ENCODE data around the gene CLIC4.

CLIC4 gene

DNA sequence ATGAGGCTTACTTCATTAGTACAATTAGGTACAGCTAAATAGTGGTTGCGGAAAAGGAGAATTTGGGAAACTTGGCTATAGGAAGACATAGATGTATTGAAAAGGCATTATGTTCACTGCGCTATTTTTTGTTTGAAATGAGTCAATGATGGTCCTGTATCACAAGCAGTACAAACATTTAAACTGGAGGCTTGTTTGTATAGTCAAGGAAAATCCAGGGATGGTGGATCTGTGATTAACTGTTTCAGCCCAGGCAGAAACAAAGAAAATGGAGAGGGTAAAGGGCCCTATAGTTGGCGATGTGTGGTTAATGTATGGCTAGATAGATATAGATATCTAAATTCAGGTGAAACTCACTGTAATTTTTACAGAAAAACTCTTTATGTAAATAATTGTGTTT is 79.9 kb downstream of the CLIC4 start:
- DNase-seq = no peak

DNA sequence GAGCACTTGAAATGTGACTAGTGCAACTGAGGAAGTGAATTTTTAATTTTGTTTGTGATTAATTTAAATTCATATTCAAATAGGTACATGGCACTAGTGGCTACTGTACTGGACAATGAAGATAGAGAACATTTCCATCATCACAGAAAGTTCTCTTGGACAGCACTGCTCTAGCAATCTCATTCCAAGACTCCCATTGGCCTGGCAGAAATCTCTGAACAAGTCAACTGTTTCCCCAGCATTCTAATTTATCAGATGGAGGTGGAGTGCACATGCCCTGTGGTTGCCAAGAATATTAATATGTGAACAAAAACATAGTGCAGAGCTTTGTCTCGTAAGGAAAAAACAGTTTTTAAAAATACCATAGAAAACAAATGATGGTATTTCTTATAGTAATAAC is 81.3 kb downstream of the CLIC4 start:
- DNase-seq = no peak

DNA sequence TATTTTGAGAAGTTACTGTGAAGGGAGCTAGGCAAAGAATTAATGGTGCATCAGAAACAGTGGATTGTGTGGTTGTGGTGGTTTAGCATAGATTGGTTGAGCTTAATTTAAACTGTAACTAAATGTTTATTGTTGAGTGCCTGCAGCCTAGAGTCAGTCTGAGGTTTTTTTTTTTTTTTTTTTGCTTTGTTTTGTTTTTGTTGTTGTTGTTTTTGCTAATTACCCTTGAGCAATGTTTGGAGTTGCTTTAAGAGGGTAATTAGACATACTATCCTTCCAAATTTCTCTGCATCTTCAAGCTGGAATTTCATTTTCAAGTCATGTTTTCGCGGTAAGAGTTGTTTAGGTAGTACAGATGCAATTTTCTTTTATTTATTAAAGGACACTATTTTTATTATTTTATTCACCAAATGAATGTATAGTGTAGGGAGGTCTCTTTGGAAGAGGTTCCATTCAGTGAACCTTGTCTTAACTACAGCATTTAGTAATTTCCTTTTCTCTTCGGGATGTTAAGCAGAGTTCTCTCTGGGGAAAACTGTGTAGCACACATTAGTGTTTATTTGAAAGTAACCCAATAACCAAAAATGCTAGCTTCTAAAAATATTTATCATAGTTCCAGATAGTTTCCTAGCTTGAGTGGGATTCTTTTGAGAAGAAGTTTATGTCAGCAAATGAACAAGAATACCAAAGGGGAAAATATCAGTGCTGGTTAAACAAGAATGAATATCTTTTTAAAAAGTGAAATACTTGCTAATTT is 82.3 kb downstream of the CLIC4 start:
- no peak for DNase-seq

DNA sequence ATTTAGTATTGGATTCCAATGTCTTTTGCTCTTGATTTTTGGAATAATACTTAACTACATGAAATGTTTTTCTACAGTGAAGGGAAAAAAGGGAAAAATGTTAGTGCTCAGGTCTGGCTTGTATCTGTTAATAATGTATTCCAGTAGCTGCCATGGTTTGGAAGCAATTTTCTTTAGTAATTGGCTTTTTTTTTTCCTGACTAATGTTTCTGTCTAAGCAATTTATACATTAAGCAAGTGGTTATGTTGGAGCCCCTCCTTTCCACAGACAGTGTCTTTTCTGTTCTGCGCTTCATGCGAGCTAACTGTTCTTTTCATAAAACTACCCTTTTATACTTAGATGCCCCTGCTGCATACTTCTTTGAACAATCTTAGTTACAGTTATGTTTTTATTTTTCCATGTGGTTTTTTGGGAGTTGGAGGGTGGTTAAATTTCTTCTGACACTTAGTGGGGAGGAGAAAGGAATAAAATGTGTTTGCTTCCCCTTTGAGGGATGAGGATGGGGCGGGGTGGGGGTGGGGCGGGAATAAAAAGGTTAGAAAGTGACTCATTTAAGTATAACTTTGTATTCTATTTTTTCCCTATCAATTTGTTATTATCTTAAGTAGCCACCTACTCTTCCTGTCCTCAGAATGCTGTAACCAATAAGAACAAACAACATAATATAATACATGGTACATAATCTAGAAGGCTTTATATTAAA is 83.1 kb downstream of the CLIC4 start:
- no peak for DNase-seq

DNA sequence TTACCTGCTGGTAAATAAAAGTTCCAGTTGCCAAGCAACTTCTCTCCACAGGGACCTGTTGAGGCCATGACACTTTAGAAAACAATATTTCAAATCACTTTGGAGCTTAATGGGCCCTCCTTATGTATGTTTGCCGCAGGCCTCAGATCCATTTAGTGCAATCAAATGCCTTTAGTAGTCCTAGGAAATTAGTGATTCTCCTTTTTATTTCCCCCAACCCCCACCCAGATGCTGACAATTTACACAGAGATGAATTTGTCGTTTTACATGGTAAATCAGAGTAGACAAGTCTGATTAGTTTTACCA is 83.6 kb downstream of the CLIC4 start:
- no peak for DNase-seq

DNA sequence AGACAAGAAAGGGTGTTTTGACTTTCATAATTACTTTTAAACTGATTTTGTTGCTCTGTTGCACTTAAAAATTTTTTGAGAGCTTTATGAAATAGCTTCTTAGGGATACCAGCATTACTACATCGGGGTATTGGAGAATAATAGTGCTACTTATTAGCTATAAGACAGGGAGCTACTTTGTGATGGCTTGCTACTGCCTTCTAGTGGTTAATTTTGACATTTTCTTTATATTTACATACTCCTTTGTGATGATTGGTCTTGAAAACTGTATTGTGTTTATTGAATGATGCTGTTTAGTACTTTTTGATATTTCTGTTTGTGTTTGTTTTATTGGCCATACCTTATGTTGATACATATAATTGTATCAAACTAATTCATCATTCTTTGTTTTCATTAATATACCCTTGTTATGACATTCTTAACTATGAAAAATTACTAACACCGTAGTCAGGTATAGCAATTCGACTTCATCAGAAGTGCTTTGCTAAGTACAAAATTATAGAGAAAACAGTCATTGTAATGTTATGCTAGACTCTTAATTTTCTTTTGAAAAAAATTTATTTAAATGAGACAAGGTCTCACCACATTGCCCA is 85.5 kb downstream of the CLIC4 start:
- peak; percentile 65 for DNase-seq

- DNase-seq = no peak
These were observed 96.3 kb downstream of the CLIC4 start for GRCh38 chr1:24841593-24841992.

GRCh38 chr1:24846671-24847070 is 101.4 kb downstream of the CLIC4 start:
- no peak for DNase-seq

DNA sequence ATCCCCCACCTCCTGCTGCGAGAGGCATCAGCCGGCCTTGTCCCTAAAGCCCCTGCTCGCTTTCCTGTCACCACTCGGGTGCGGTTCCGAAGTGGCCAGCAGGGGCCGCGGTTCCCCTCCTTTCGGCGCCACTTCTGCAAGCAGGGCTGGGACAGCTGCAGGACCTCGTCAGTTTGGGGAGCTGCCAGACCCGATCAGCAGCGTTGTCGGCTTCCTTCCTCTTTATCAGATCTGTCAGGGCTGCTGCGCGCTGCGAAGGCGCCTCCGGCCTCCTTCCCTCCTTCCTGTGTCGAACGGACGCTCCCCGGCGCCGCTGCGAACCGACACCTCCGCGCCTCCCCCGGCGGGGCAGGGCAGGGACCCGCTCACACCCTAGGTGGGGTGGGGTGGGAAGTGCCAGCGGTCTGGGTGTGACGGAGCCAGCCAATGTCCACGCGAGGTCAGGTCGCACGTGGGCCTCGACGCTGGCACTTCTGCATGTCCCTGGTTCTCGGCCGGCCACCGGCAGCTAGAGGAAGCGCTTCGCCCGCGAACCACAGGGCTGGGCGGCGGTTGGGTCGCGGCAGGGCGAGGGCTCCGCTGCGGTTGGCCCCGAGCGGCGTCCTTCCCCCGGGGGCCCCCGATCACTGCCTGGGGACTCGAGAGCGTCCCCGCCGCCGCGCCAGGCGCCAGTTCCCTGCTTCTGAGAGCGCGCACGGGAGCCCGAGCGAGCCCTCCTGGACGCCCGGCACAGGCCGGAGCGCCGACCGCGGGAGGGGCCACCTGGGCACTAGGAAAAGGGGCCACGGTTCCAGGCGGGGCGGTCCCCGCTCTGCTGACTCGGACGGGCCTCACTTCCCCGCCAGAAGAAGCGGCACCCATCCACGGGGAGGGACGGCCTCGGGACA is 103.0 kb downstream of the CLIC4 start:
- peak; percentile 57 for DNase-seq

- no peak for DNase-seq
These were observed 104.5 kb downstream of the CLIC4 start for GRCh38 chr1:24849672-24850295.

DNA sequence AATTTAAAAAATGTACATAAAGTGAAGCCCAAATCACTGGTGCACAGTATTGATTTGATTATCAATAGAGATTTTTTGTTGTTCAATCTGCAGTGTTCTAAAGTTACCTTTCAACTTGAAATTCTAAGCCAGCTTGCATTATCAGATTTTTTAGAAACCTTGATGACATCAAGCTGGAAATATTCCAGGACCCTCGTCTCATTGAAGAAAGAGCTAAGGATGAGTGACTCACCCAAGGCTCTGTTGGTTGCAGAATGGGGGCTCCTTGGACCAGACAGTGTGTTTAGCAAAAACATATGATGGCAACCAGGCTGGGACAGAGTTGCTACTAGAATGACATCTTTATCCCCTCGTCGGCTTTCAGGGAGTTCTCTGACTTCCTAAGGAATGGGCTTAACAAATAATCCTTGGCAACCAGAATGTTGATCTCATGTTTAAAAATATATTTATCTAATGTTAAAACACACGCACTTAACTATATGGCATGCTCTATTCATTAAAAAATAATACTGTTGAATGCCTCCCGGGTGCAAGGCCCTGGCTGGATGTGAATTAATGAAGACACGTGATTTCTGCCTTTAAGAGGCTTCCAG is 105.2 kb downstream of the CLIC4 start:
- no peak for DNase-seq

- DNase-seq = no peak
These were observed 108.4 kb downstream of the CLIC4 start for GRCh38 chr1:24853649-24854048.

DNA sequence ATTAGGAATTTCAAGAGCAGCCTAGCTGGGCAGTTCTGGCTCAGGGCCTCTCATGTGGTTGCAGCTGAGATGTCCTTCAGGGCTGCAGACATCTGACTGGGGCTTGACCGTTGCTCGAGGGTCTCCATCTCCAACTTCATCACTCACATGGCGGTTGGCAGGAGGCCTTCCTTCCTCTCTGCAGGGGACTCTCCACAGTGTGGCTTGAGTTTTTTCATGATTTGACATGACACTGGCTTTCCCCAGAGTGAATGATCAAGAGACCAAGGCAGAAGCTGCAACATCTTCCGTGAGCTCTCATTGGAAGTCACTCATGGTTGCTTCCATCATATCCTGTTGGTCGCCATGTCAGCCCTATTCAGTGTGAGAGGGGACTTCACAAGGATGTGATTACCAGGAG is 110.2 kb downstream of the CLIC4 start:
- no peak for DNase-seq

DNA sequence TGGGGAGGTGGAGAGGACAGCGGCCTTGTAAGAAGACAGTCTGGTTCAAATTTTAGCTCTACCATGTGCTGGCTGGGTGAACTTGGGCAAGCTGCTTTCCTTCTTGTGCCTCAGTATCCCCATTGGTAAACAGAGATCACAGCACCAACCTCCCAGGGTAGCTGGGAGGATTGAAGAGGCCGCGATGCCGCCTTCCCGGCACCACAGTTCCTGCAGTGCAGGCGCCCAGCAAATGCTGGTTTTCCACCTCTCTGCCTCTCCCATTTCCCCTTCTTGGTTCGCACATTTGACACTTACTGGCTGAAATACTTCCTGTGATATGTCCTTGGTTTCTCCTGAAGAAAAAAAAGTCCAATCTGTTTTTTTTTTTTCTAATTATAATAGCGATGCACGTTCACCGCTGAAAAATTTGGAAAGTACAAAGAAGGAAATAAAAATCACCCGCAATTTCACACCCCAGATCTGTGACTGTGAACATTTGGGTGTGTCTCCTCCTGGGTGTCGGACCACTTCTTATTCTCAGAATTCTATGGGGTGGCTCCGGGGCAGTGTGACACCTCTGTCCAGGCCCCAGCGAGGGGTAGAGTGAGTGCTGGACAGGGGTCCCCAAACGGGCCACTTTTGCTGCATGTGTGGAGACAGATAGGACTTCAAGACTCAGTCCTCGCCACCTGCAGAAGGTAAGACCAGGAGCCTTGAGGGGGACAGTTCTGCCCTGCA is 111.7 kb downstream of the CLIC4 start:
- DNase-seq = no peak

DNA sequence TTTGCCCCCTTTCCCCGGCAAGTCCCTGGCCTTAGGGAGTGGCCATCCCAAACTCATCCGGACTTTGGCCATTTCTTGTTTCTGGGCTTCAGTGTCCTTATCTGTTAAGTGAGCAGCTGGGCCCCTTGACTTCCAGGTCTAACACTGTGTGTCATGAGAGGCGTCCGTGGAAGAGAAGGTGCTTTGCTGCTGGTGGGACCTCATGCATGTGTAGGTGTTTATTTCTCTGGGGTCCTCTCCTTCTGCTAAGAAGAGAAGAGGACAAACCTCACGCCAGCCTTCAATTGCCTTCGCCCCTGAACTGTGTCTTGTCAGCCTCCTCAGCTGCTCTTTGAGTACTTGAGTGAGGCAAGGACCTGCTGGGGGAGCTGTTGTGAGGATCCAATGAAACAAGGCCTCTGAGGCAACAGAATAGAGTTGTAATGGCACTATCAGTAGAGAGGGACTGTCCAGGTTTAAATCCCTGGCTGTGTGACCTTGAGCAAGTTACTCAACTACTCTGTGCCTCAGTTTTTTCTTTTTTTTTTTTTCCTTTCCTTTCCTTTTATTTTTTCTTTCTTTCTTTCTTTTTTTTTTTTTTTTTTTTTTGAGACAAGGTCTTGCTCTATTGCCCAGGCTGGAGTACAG is 112.4 kb downstream of the CLIC4 start:
- DNase-seq = no peak

- no peak for DNase-seq
These were observed 113.0 kb downstream of the CLIC4 start for GRCh38 chr1:24858277-24858676.

DNA sequence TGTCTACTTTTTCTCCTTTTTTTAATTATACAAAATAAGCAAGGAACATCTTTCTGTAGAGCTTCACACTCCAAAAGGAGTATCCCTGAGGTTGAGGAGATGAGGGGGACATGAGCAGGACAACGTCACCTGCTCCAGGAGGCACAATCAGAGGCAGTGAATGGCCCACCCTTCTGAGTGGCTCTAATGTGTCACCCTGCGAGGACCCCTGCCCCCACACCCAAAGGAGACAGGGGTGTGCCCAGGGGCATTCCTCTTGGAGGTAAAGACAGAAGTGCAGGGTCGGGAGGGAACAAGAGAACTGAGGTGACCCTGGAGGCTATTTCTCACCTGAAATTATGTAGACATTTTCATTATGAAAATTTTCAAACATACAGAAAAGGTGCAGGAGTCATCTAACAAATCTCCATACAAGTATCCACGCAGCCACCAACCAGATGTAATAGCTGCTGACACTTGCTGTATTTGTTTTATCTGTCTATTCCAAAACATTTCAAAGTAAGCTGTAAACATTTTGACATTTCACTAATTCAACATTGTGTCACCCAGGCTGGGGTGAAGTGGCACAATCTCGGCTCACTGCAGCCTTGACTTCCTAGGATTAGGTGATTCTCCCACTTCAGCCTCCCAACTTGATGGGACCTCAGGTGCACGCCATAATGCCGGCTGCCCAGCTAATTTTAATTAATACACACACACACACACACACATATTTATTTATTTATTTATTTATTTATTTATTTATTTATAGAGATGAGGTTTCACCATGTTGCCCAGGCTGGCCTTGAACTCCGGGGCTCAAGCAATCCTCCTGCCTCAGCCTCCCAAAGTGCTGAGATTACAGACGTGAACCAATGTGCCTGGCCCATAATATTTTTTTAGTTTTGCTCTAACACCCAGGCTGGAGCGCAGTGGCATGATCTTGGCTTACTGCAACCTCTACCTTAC is 114.1 kb downstream of the CLIC4 start:
- no peak for DNase-seq

DNA sequence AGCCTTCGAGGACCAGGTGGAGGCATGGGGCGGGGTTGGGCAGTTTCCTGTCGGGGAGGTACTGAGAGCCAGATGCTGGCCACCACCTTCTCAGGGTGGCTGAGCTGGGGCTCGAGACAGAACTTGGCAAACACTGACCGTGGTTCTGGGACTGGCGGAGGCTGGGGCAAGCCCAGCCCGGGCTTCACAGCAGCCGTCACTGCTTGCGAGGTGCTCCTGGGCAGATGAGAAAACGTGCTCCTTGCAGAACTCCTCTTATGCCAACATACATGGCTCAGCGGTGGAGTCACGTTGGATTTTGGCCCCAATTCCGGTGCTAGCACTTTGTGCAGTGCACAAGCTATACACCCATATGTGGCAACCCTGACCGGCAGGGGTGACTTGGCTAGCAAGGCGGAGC is 115.6 kb downstream of the CLIC4 start:
- no peak for DNase-seq

- no peak for DNase-seq
These were observed 116.8 kb downstream of the CLIC4 start for GRCh38 chr1:24861821-24862727.
